PC-9 (cell line): ENCODE results near the gene GMDS. TPM values are rescaled to one million over a fixed set of nuclear protein-coding genes. Genes with fewer than 3 reads are reported as not detected.

Source experiments
- BruUV-seq: library from RNA; stranded (reverse); fragments of 400-500 nt; replicated peaks from 2 replicates; lab custom pipeline; 2021; lab: Mats Ljungman, UMichigan
- CTCF ChIA-PET: fragments of 300-600 bp; sonication (Branson Sonifier 250); formaldehyde crosslinking; loops from one replicate; lab custom pipeline; 2022; ENCODE audit warnings: antibody characterized with exemption; lab: Charles Lee
- POLR2A ChIA-PET: fragments of 300-600 bp; sonication (Branson Sonifier 250); formaldehyde crosslinking; loops from one replicate; lab custom pipeline; 2022; ENCODE audit warnings: antibody characterized with exemption; ENCODE audit not compliant: unreplicated experiment; lab: Charles Lee
- DNase-seq, 2 experiments: peaks; one replicate each; pipeline versions ENCODE4 v3.0.0 to v3.0.0-alpha.2; 2015 to 2022; ENCODE audit warnings: mixed read lengths in 1 of 2
- H2AFZ ChIP-seq: fragments of 200-600 bp; sonication (generic); 2 replicates; pipeline ENCODE4 v1.8.1; 2017; ENCODE audit warnings: antibody characterized with exemption
- H3F3A ChIP-seq: fragments of 200-600 bp; sonication (generic); 2 replicates; pipeline ENCODE4 v1.8.1; 2017; ENCODE audit warnings: antibody characterized with exemption, mild to moderate bottlenecking, low read depth; ENCODE audit not compliant: insufficient read depth
- H3K27ac ChIP-seq: fragments of 200-600 bp; sonication (generic); 2 replicates; pipeline ENCODE4 v1.6.1; 2016; ENCODE audit warnings: mixed run types
- H3K27me3 ChIP-seq: fragments of 200-600 bp; sonication (generic); 2 replicates; pipeline ENCODE4 v1.6.1; 2016; ENCODE audit warnings: low read depth, mixed run types; ENCODE audit not compliant: insufficient read depth
- H3K36me3 ChIP-seq: fragments of 200-600 bp; sonication (generic); 2 replicates; pipeline ENCODE4 v1.6.1; 2016; ENCODE audit warnings: low read depth, mixed run types
- H3K4me1 ChIP-seq: fragments of 200-600 bp; sonication (generic); replicated peaks from 2 replicates; pipeline ENCODE4 v1.6.1; 2016; ENCODE audit warnings: mixed run types; ENCODE audit not compliant: insufficient read depth
- H3K4me2 ChIP-seq: fragments of 200-600 bp; sonication (generic); 2 replicates; pipeline ENCODE4 v1.6.1; 2017; ENCODE audit warnings: mixed run types
- H3K4me3 ChIP-seq: fragments of 200-600 bp; sonication (generic); 2 replicates; pipeline ENCODE4 v1.6.1; 2016; ENCODE audit warnings: mixed run types
- H3K79me2 ChIP-seq: fragments of 200-600 bp; sonication (generic); 2 replicates; pipeline ENCODE4 v1.6.1; 2017; ENCODE audit warnings: low read depth, mixed run types
- H3K9me2 ChIP-seq: fragments of 200-600 bp; sonication (generic); 2 replicates; pipeline ENCODE4 v1.8.1; 2017; ENCODE audit warnings: mild to moderate bottlenecking; ENCODE audit not compliant: insufficient read depth
- H3K9me3 ChIP-seq: fragments of 200-600 bp; sonication (generic); 2 replicates; pipeline ENCODE4 v1.8.1; 2016; ENCODE audit warnings: low read depth; ENCODE audit not compliant: insufficient read depth
- H4K20me1 ChIP-seq: fragments of 200-600 bp; sonication (generic); 2 replicates; pipeline ENCODE4 v1.8.1; 2017; ENCODE audit not compliant: insufficient read depth
- CTCF ChIP-seq: fragments of 200-600 bp; sonication (generic); conservative IDR thresholded peaks from 2 replicates; pipeline ENCODE4 v1.6.1; 2017; ENCODE audit warnings: mixed run types, antibody characterized with exemption, mild to moderate bottlenecking, moderate library complexity
- EZH2 ChIP-seq: fragments of 200-600 bp; sonication (generic); IDR thresholded peaks from 2 replicates; pipeline ENCODE4 v1.8.0; 2017; ENCODE audit warnings: antibody characterized with exemption, low read depth
- intact Hi-C: fragments of 100-400 bp; cut with micrococcal nuclease; formaldehyde crosslinking; loops from one replicate; pipeline ENCODE4 v1.10.0; 2022; ENCODE audit not compliant: unreplicated experiment
- total RNA-seq: library from RNA; stranded (reverse); gene quantifications from 2 replicates; pipeline ENCODE4 v1.2.3, GENCODE V29; 2021

The GMDS gene
- total RNA-seq, 1 experiment from 2014 or later, result 30.1 TPM

GRCh38 chr6:1893470-1894130 lies 351.8 kb downstream of the GMDS start:
- POLR2A ChIA-PET, result no interaction called here
- Histone ChIP-seq H3K9me3 (no peaks in the 10 kb centered on the region), H3F3A (no peaks in the 10 kb centered on the region), H2AFZ (no peak overlapping the region), H3K4me3 (no peak overlapping the region), H3K36me3 (no peaks in the 10 kb centered on the region), H3K27me3 (no peaks in the 10 kb centered on the region), H3K9me2 (no peaks in the 10 kb centered on the region), H3K27ac (no peak overlapping the region), H3K4me1 (peaks cover 16% of the 10 kb centered on the region), H4K20me1 (no peaks in the 10 kb centered on the region), H3K4me2 (no peak overlapping the region), H3K79me2 (no peaks in the 10 kb centered on the region)
- intact Hi-C loops, result loop anchor here (2.0 kb wide), 1 partner anchor 59 kb away; no protein-coding TSS in a partner anchor
- DNase-seq, result no peak
- CTCF ChIA-PET, result interaction anchor here (0.6 to 0.7 kb wide), 2 partner anchors 262 to 467 kb away, joined by 3 to 4 read pairs; no protein-coding TSS in a partner anchor
- TF ChIP-seq EZH2, result no peak
- TF ChIP-seq CTCF, result no peak
- BruUV-seq, result no TSS peak

DNA sequence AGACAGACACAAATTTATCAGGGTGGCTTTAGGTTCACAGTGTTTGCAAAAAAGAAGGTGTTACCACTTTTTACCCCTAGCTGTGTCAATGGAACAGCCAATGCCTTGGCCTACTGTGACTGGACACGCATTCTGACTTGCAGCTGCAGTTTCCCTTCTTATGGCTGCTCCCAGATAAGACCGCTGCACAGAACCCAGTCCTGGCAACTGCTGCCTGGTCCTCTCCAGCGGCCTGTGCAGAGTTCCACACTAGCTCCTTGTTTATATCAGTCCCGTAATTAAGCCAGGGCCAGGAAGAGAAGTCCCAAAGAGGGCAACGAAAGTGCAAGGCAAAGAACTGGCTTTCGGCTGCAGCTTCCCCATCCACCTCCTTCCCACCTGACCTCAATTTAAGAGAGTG lies 352.7 kb downstream of the GMDS start:
- H3K27ac ChIP-seq, result no peak overlapping the region
- ChIA-PET POLR2A (no interaction called here), CTCF (no interaction called here)
- no peaks in the 10 kb centered on the region for H4K20me1 ChIP-seq
- no TSS peak for BruUV-seq
- no peaks in the 10 kb centered on the region for H3K9me2 ChIP-seq
- intact Hi-C loops, result no loop called here
- no peaks in the 10 kb centered on the region for H3K27me3 ChIP-seq
- H3F3A ChIP-seq, result no peaks in the 10 kb centered on the region
- no peak overlapping the region for H3K4me3 ChIP-seq
- DNase-seq, result no peak
- peaks cover 16% of the 10 kb centered on the region for H3K4me1 ChIP-seq
- TF ChIP-seq EZH2 (no peak), CTCF (no peak)
- H3K36me3 ChIP-seq, result no peaks in the 10 kb centered on the region
- no peaks in the 10 kb centered on the region for H3K9me3 ChIP-seq
- no peak overlapping the region for H3K4me2 ChIP-seq
- H3K79me2 ChIP-seq, result no peaks in the 10 kb centered on the region
- H2AFZ ChIP-seq, result no peak overlapping the region

DNA sequence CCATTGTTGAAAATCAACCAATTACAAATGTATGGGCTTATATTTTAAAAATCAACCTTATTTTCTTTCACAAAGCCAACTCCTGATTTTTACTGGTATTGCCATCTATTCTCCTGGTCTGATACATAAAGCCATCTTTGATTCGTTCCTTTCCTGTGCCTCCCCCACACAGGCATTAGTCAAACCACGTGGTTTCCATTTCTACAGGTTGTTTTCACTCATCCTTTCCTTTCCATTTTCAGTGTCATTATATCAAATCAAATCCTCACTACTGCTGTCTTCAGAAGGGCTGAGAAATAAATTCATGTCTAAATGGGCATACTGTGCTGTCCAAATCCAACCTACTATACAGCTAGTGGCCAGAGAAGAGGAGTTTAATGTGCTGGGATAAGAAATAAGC lies 354.4 kb downstream of the GMDS start:
- no peaks in the 10 kb centered on the region for H3K9me3 ChIP-seq
- H3K79me2 ChIP-seq, result no peaks in the 10 kb centered on the region
- no peak overlapping the region for H3K4me3 ChIP-seq
- no peaks in the 10 kb centered on the region for H3K27me3 ChIP-seq
- H3K27ac ChIP-seq, result no peak overlapping the region
- ChIA-PET CTCF (no interaction called here), POLR2A (no interaction called here)
- no peaks in the 10 kb centered on the region for H3K36me3 ChIP-seq
- no peaks in the 10 kb centered on the region for H4K20me1 ChIP-seq
- no peak overlapping the region for H3K4me2 ChIP-seq
- H3K4me1 ChIP-seq, result peaks cover 27% of the 10 kb centered on the region
- intact Hi-C loops, result no loop called here
- no peak overlapping the region for H2AFZ ChIP-seq
- H3K9me2 ChIP-seq, result no peaks in the 10 kb centered on the region
- no peak for DNase-seq
- BruUV-seq, result no TSS peak
- no peaks in the 10 kb centered on the region for H3F3A ChIP-seq
- TF ChIP-seq CTCF, result no peak
- no peak for TF ChIP-seq EZH2
